Upper lobe of left lung (tissue), 4 donors: ENCODE measurements around the gene PARK7.

Experiments
- EP300 ChIP-seq, 4 donors: sonication (generic); formaldehyde crosslinking; IDR thresholded peaks; one replicate each; pipeline ENCODE4 v1.5.1; 2017; ENCODE audit warnings: antibody characterized with exemption in 4 of 4, control low read depth in 2 of 4
- POLR2A ChIP-seq, 4 donors: fragments of 450-650 bp; IDR thresholded peaks; one replicate each; pipeline ENCODE4 v1.5.1; 2016 to 2017; ENCODE audit warnings: antibody characterized with exemption in 4 of 4, mild to moderate bottlenecking in 2 of 4
- POLR2AphosphoS5 ChIP-seq, 2 donors: sonication (generic); formaldehyde crosslinking; IDR thresholded peaks; one replicate each; pipeline ENCODE4 v1.5.1; 2017; ENCODE audit warnings: antibody characterized with exemption in 2 of 2
- TF ChIP-seq, protein P1 (sequence below), 6 experiments: fragments of 450-650 bp in 4 of 6; fragments of 200-600 bp in 2 of 6; sonication (generic) in 2 of 6; IDR thresholded peaks; one replicate each; pipeline ENCODE4 v1.5.1; 2016 to 2019; ENCODE audit warnings: antibody characterized with exemption in 6 of 6

GRCh38 chr1:8024329-8024728 lies 62.8 kb downstream of the PARK7 start:
- TF ChIP-seq POLR2A (IDR thresholded peaks at IDR 0.05) (no peak), POLR2AphosphoS5 (IDR thresholded peaks at IDR 0.05) (no peak), EP300 (IDR thresholded peaks at IDR 0.05) (no peak)
- TF ChIP-seq, protein P1, sequence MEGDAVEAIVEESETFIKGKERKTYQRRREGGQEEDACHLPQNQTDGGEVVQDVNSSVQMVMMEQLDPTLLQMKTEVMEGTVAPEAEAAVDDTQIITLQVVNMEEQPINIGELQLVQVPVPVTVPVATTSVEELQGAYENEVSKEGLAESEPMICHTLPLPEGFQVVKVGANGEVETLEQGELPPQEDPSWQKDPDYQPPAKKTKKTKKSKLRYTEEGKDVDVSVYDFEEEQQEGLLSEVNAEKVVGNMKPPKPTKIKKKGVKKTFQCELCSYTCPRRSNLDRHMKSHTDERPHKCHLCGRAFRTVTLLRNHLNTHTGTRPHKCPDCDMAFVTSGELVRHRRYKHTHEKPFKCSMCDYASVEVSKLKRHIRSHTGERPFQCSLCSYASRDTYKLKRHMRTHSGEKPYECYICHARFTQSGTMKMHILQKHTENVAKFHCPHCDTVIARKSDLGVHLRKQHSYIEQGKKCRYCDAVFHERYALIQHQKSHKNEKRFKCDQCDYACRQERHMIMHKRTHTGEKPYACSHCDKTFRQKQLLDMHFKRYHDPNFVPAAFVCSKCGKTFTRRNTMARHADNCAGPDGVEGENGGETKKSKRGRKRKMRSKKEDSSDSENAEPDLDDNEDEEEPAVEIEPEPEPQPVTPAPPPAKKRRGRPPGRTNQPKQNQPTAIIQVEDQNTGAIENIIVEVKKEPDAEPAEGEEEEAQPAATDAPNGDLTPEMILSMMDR (IDR thresholded peaks at IDR 0.05): no peak
